GM12878 (cell line): ENCODE data around the gene BNIP5. TPM values are rescaled to one million over a fixed set of nuclear protein-coding genes. Genes with fewer than 3 reads are reported as not detected.

ENCODE experiments used
- FOS ChIP-seq: IDR thresholded peaks from 3 replicates; pipeline ENCODE4 v1.6.1; 2011; ENCODE audit warnings: borderline replicate concordance; ENCODE audit not compliant: insufficient read length; ENCODE audit errors: extremely low read depth
- GATAD2B ChIP-seq: fragments of 450-650 bp; conservative IDR thresholded peaks from 2 replicates; pipeline ENCODE4 v1.6.1; 2017; ENCODE audit warnings: low read depth, mild to moderate bottlenecking, moderate library complexity
- HCFC1 ChIP-seq: fragments of 150-350 bp; IDR thresholded peaks from 2 replicates; pipeline ENCODE4 v1.6.1; 2014; ENCODE audit warnings: low read length
- KAT2A ChIP-seq: conservative IDR thresholded peaks from 2 replicates; pipeline ENCODE4 v1.6.1; 2011; ENCODE audit warnings: low read depth, low read length; ENCODE audit not compliant: control insufficient read depth
- NR2F1 ChIP-seq: fragments of 450-650 bp; conservative IDR thresholded peaks from 2 replicates; pipeline ENCODE4 v1.6.1; 2017; ENCODE audit warnings: mild to moderate bottlenecking
- NRF1 ChIP-seq: conservative IDR thresholded peaks from 2 replicates; pipeline ENCODE4 v1.6.1; 2011; ENCODE audit warnings: mild to moderate bottlenecking, low read depth, low read length, improper control_type of control experiment
- RAD51 ChIP-seq: fragments of 450-650 bp; IDR thresholded peaks from 2 replicates; pipeline ENCODE4 v1.6.1; 2016; ENCODE audit warnings: moderate library complexity, mild to moderate bottlenecking, inconsistent platforms
- RCOR1 ChIP-seq: conservative IDR thresholded peaks from 2 replicates; pipeline ENCODE4 v1.6.1; 2012; ENCODE audit warnings: low read depth, low read length, improper control_type of control experiment
- SP1 ChIP-seq: IDR thresholded peaks from one replicate; pipeline ENCODE4 v1.6.1; 2011; ENCODE audit warnings: low read depth, low read length
- TCF7 ChIP-seq: IDR thresholded peaks from 2 replicates; pipeline ENCODE4 v1.6.1; 2014; ENCODE audit warnings: antibody characterized with exemption, borderline replicate concordance
- USF2 ChIP-seq: IDR thresholded peaks from 2 replicates; pipeline ENCODE4 v1.6.1; 2011; ENCODE audit warnings: low read depth, low read length, improper control_type of control experiment, borderline replicate concordance
- YBX1 ChIP-seq: fragments of 450-650 bp; IDR thresholded peaks from 2 replicates; pipeline ENCODE4 v1.6.1; 2016; ENCODE audit warnings: antibody characterized with exemption
- YY1 ChIP-seq: IDR thresholded peaks from 2 replicates; pipeline ENCODE4 v1.6.1; 2011; ENCODE audit warnings: low read depth, mild to moderate bottlenecking, low read length
- ZBTB33 ChIP-seq: fragments of 450-650 bp; IDR thresholded peaks from 2 replicates; pipeline ENCODE4 v1.6.1; 2017; ENCODE audit warnings: mild to moderate bottlenecking
- ZNF24 ChIP-seq: fragments of 450-650 bp; IDR thresholded peaks from 2 replicates; pipeline ENCODE4 v1.6.1; 2017; ENCODE audit warnings: antibody characterized with exemption, mild to moderate bottlenecking
- ZNF274 ChIP-seq: IDR thresholded peaks from one replicate; pipeline ENCODE4 v1.8.0; 2011; ENCODE audit not compliant: insufficient read length, insufficient read depth
- polyA plus RNA-seq, 11 experiments: library from polyadenylated mRNA; depleted of rRNA in 4 of 11; unstranded in 6 of 11; stranded (reverse) in 5 of 11; fragments of >200 nt; fragmentation: Nextera tagmentation in 4 of 11; fragmentation: Illumina TruSeq in 1 of 11; extraction: Ambion mirVana in 4 of 11; extraction: Trizol in 1 of 11; gene quantifications; 1 replicate in 1 of 11; 2 replicates in 10 of 11; pipeline versions ENCODE4 v1.2.1 to v1.2.3, GENCODE V29; 2011 to 2016; ENCODE audit warnings: inconsistent platforms in 2 of 11, missing spikeins in 2 of 11, low read depth in 1 of 11
- total RNA-seq, 4 experiments: library from RNA; depleted of rRNA in 3 of 4; stranded (reverse); fragments of >200 nt in 3 of 4; fragmentation: Illumina TruSeq in 1 of 4; extraction: Trizol in 1 of 4; gene quantifications; 2 replicates each; pipeline versions ENCODE4 v1.2.1 to v1.2.3, GENCODE V29; 2013 to 2021
- TF ChIP-seq, protein P1 (sequence below): fragments of 450-650 bp; IDR thresholded peaks from 2 replicates; pipeline ENCODE4 v1.6.1; 2018; ENCODE audit warnings: mild to moderate bottlenecking, low read depth, moderate library complexity; ENCODE audit not compliant: partially characterized antibody
- TF ChIP-seq, protein P2 (sequence below): fragments of 450-650 bp; IDR thresholded peaks from 2 replicates; pipeline ENCODE4 v1.6.1; 2017; ENCODE audit warnings: mild to moderate bottlenecking, low read depth, inconsistent platforms; ENCODE audit not compliant: poor library complexity, severe bottlenecking
- TF ChIP-seq, protein P3 (sequence below): fragments of 450-650 bp; formaldehyde crosslinking; IDR thresholded peaks from 2 replicates; pipeline ENCODE4 v1.4.0; 2022; ENCODE audit warnings: mild to moderate bottlenecking, moderate library complexity

BNIP5 gene
- total and polyA plus RNA-seq, 10 of the 15 experiments (the other 5 are each of a cell fraction or from before 2014, with no cell fraction given): 0.02 to 0.68 (median 0.05) TPM; not detected in 2

GRCh38 chr6:36381502-36382389 lies 45.1 kb upstream of the BNIP5 start (continued):
- TF ChIP-seq, protein P1, sequence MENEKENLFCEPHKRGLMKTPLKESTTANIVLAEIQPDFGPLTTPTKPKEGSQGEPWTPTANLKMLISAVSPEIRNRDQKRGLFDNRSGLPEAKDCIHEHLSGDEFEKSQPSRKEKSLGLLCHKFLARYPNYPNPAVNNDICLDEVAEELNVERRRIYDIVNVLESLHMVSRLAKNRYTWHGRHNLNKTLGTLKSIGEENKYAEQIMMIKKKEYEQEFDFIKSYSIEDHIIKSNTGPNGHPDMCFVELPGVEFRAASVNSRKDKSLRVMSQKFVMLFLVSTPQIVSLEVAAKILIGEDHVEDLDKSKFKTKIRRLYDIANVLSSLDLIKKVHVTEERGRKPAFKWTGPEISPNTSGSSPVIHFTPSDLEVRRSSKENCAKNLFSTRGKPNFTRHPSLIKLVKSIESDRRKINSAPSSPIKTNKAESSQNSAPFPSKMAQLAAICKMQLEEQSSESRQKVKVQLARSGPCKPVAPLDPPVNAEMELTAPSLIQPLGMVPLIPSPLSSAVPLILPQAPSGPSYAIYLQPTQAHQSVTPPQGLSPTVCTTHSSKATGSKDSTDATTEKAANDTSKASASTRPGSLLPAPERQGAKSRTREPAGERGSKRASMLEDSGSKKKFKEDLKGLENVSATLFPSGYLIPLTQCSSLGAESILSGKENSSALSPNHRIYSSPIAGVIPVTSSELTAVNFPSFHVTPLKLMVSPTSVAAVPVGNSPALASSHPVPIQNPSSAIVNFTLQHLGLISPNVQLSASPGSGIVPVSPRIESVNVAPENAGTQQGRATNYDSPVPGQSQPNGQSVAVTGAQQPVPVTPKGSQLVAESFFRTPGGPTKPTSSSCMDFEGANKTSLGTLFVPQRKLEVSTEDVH: no peak
- TF ChIP-seq ZNF274: no peak
- no peak for TF ChIP-seq RAD51
- no peak for TF ChIP-seq YY1
- TF ChIP-seq ZBTB33: no peak
- no peak for TF ChIP-seq SP1
- TF ChIP-seq, protein P2, sequence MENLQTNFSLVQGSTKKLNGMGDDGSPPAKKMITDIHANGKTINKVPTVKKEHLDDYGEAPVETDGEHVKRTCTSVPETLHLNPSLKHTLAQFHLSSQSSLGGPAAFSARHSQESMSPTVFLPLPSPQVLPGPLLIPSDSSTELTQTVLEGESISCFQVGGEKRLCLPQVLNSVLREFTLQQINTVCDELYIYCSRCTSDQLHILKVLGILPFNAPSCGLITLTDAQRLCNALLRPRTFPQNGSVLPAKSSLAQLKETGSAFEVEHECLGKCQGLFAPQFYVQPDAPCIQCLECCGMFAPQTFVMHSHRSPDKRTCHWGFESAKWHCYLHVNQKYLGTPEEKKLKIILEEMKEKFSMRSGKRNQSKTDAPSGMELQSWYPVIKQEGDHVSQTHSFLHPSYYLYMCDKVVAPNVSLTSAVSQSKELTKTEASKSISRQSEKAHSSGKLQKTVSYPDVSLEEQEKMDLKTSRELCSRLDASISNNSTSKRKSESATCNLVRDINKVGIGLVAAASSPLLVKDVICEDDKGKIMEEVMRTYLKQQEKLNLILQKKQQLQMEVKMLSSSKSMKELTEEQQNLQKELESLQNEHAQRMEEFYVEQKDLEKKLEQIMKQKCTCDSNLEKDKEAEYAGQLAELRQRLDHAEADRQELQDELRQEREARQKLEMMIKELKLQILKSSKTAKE: no peak
- no peak for TF ChIP-seq YBX1
- no peak for TF ChIP-seq GATAD2B
- TF ChIP-seq RCOR1: no peak
- no peak for TF ChIP-seq USF2
- TF ChIP-seq FOS: no peak
- TF ChIP-seq NRF1: no peak
- TF ChIP-seq, protein P3, sequence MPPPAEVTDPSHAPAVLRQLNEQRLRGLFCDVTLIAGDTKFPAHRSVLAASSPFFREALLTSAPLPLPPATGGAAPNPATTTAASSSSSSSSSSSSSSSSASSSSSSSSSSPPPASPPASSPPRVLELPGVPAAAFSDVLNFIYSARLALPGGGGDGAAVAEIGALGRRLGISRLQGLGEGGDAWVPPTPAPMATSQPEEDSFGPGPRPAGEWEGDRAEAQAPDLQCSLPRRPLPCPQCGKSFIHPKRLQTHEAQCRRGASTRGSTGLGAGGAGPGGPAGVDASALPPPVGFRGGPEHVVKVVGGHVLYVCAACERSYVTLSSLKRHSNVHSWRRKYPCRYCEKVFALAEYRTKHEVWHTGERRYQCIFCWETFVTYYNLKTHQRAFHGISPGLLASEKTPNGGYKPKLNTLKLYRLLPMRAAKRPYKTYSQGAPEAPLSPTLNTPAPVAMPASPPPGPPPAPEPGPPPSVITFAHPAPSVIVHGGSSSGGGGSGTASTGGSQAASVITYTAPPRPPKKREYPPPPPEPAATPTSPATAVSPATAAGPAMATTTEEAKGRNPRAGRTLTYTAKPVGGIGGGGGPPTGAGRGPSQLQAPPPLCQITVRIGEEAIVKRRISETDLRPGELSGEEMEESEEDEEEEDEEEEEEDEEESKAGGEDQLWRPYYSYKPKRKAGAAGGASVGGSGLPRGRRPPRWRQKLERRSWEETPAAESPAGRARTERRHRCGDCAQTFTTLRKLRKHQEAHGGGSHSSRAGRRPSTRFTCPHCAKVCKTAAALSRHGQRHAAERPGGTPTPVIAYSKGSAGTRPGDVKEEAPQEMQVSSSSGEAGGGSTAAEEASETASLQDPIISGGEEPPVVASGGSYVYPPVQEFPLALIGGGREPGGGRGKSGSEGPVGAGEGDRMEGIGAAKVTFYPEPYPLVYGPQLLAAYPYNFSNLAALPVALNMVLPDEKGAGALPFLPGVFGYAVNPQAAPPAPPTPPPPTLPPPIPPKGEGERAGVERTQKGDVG (CRISPR knock-in tag): no peak
- TF ChIP-seq ZNF24: no peak
- TF ChIP-seq NR2F1: no peak
- no peak for TF ChIP-seq KAT2A
- no peak for TF ChIP-seq HCFC1
- no peak for TF ChIP-seq TCF7
